ENCODE data around the gene ANKRD18A.
"Not testable (repeated sequence)": the region's sequence is repeated elsewhere in the genome, so short reads cannot be mapped to it uniquely, and the experiment has no call there.

DNA sequence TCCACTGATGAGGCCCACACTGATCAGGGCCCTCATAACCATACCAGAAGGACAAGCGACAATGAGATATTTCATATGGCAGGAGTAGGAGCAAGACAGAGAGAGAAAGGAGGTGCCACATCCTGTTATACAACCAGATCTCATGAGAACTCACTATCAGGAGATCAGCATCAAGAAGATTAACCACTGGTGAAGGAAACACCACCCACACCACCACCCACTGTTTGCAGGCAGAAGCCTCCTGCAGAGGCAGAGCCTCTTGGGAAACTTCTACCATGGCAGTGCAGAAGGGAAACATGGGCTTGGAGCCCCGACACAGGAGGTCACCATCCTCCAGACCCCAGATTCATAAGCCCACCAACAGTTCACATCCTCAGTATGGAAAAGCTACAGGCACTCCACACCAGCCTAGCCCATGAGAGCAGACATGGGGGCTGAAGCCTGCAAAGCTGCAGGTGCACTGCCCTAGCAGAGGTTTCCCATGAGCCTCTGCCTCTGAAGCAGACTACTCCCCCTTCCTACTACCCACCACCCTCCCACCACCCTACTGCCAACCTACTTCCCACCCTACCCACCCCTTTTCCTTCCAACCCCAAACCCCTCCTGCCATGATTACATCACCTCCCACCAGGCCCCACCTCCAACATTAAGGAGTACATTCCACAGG is 73.8 kb downstream of the ANKRD18A start:
- TF ChIP-seq POLR2A (IDR thresholded peaks at IDR 0.05) = not testable (repeated sequence)
- TF ChIP-seq, protein P1, sequence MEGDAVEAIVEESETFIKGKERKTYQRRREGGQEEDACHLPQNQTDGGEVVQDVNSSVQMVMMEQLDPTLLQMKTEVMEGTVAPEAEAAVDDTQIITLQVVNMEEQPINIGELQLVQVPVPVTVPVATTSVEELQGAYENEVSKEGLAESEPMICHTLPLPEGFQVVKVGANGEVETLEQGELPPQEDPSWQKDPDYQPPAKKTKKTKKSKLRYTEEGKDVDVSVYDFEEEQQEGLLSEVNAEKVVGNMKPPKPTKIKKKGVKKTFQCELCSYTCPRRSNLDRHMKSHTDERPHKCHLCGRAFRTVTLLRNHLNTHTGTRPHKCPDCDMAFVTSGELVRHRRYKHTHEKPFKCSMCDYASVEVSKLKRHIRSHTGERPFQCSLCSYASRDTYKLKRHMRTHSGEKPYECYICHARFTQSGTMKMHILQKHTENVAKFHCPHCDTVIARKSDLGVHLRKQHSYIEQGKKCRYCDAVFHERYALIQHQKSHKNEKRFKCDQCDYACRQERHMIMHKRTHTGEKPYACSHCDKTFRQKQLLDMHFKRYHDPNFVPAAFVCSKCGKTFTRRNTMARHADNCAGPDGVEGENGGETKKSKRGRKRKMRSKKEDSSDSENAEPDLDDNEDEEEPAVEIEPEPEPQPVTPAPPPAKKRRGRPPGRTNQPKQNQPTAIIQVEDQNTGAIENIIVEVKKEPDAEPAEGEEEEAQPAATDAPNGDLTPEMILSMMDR (IDR thresholded peaks at IDR 0.05) = not testable (repeated sequence)
